Mammary epithelial cell (primary cell): ENCODE measurements around the gene PRRC2B.

Experiments used
- CTCF ChIP-seq, 2 donors: IDR thresholded peaks in 1 of 2; conservative IDR thresholded peaks in 1 of 2; 2 replicates each; pipeline ENCODE4 v1.5.1; 2011 to 2012; ENCODE audit warnings: inconsistent platforms in 2 of 2, low read length in 2 of 2, mild to moderate bottlenecking in 2 of 2, control low read depth in 1 of 2, low read depth in 1 of 2; ENCODE audit not compliant: insufficient read depth in 1 of 2; ENCODE audit errors: extremely low read depth in 1 of 2
- EZH2 ChIP-seq: IDR thresholded peaks from 2 replicates; pipeline ENCODE4 v1.6.1; 2012; ENCODE audit warnings: low read length, inconsistent platforms, borderline replicate concordance

GRCh38 chr9:131436376-131436775, 42.5 kb downstream of the PRRC2B start:
- no peak for TF ChIP-seq CTCF (conservative IDR thresholded peaks at IDR 0.05 in 1 of 2, IDR thresholded peaks at IDR 0.05 in 1 of 2; ENCODE audit: extremely low read depth in 1 of 2, insufficient read depth in 1 of 2, low read depth in 1 of 2, low read length in 2 of 2)
- TF ChIP-seq EZH2, result no peak
